GM19463 (cell line): Measurements from ENCODE around the gene POU6F2.
"Not testable (repeated sequence)": the region's sequence is repeated elsewhere in the genome, so short reads cannot be mapped to it uniquely, and the experiment has no call there.

Experiments used
- ATAC-seq: cut with Tn5 transposase; IDR thresholded peaks from one replicate; pipeline ENCODE4 v1.9.1; 2021; ENCODE audit warnings: mild to moderate bottlenecking, moderate library complexity; ENCODE audit not compliant: unreplicated experiment

The POU6F2 gene

GRCh38 chr7:39183796-39184195 lies 206.1 kb downstream of the POU6F2 start:
- no peak for ATAC-seq

- no peak for ATAC-seq
Measured at GRCh38 chr7:39184391-39184790, 206.7 kb downstream of the POU6F2 start.

GRCh38 chr7:39186131-39186530 lies 208.4 kb downstream of the POU6F2 start:
- no peak for ATAC-seq

GRCh38 chr7:39186671-39187070 lies 209.0 kb downstream of the POU6F2 start:
- no peak for ATAC-seq

- ATAC-seq = no peak
Measured at GRCh38 chr7:39187130-39187529, 209.4 kb downstream of the POU6F2 start.

- ATAC-seq = no peak
Measured at GRCh38 chr7:39192476-39192875, 214.8 kb downstream of the POU6F2 start.

GRCh38 chr7:39194388-39194787 lies 216.7 kb downstream of the POU6F2 start:
- not testable (repeated sequence) for ATAC-seq

GRCh38 chr7:39195967-39196366 lies 218.3 kb downstream of the POU6F2 start:
- no peak for ATAC-seq

GRCh38 chr7:39197831-39198230 lies 220.1 kb downstream of the POU6F2 start:
- no peak for ATAC-seq

GRCh38 chr7:39198556-39198955 lies 220.8 kb downstream of the POU6F2 start:
- no peak for ATAC-seq

GRCh38 chr7:39199006-39199405 lies 221.3 kb downstream of the POU6F2 start:
- no peak for ATAC-seq

GRCh38 chr7:39199951-39200350 lies 222.2 kb downstream of the POU6F2 start:
- ATAC-seq = no peak

GRCh38 chr7:39202041-39202440 lies 224.3 kb downstream of the POU6F2 start:
- ATAC-seq = no peak

GRCh38 chr7:39210362-39210761 lies 232.7 kb downstream of the POU6F2 start:
- no peak for ATAC-seq

- ATAC-seq = no peak
Measured at GRCh38 chr7:39211581-39211980, 233.9 kb downstream of the POU6F2 start.

- no peak for ATAC-seq
Measured at GRCh38 chr7:39212876-39213275, 235.2 kb downstream of the POU6F2 start.

- ATAC-seq = no peak
Measured at GRCh38 chr7:39217783-39218182, 240.1 kb downstream of the POU6F2 start.

GRCh38 chr7:39219869-39220268 lies 242.2 kb downstream of the POU6F2 start:
- no peak for ATAC-seq

GRCh38 chr7:39221901-39222300 lies 244.2 kb downstream of the POU6F2 start:
- no peak for ATAC-seq

- no peak for ATAC-seq
Measured at GRCh38 chr7:39228946-39229345, 251.2 kb downstream of the POU6F2 start.

- ATAC-seq = no peak
Measured at GRCh38 chr7:39233851-39234529, 256.3 kb downstream of the POU6F2 start.

GRCh38 chr7:39238234-39238869 lies 260.6 kb downstream of the POU6F2 start:
- no peak for ATAC-seq

GRCh38 chr7:39240864-39241263 lies 263.2 kb downstream of the POU6F2 start:
- no peak for ATAC-seq
